Calu3 (cell line): ENCODE measurements around the gene EYS. TPM values are rescaled to one million over a fixed set of nuclear protein-coding genes. Genes with fewer than 3 reads are reported as not detected.

Experiments
- BruUV-seq: library from RNA; stranded (reverse); fragments of 400-500 nt; replicated peaks from 2 replicates; lab custom pipeline; 2021; lab: Mats Ljungman, UMichigan
- CTCF ChIA-PET: fragments of 300-600 bp; sonication (Branson Sonifier 250); formaldehyde crosslinking; loops from one replicate; lab custom pipeline; 2022; ENCODE audit warnings: antibody characterized with exemption; lab: Charles Lee
- DNase-seq: peaks from one replicate; pipeline ENCODE4 v3.0.0; 2022
- H3K27ac Mint-ChIP-seq: one replicate; pipeline ENCODE4 v1.8.0; 2022; ENCODE audit warnings: mixed read lengths; ENCODE audit not compliant: unreplicated experiment
- H3K27me3 Mint-ChIP-seq: one replicate; pipeline ENCODE4 v1.8.0; 2022; ENCODE audit warnings: mixed read lengths; ENCODE audit not compliant: unreplicated experiment
- H3K36me3 Mint-ChIP-seq: one replicate; pipeline ENCODE4 v1.8.0; 2022; ENCODE audit warnings: mild to moderate bottlenecking, moderate library complexity, mixed read lengths; ENCODE audit not compliant: insufficient read depth, unreplicated experiment
- H3K4me1 Mint-ChIP-seq: one replicate; pipeline ENCODE4 v1.8.0; 2022; ENCODE audit warnings: mild to moderate bottlenecking, low read depth, mixed read lengths; ENCODE audit not compliant: unreplicated experiment
- H3K4me3 Mint-ChIP-seq: one replicate; pipeline ENCODE4 v1.8.0; 2022; ENCODE audit warnings: mild to moderate bottlenecking, low read depth, moderate library complexity, mixed read lengths; ENCODE audit not compliant: unreplicated experiment
- H3K9me3 Mint-ChIP-seq: one replicate; pipeline ENCODE4 v1.8.0; 2022; ENCODE audit warnings: low read depth, mixed read lengths; ENCODE audit not compliant: unreplicated experiment
- CTCF ChIP-seq: fragments of 200-600 bp; IDR thresholded peaks from one replicate; pipeline ENCODE4 v1.8.0; 2022; ENCODE audit warnings: antibody characterized with exemption; ENCODE audit not compliant: unreplicated experiment
- intact Hi-C: fragments of 100-400 bp; cut with micrococcal nuclease; formaldehyde crosslinking; loops from one replicate; pipeline ENCODE4 v1.10.0; 2022; ENCODE audit not compliant: unreplicated experiment
- total RNA-seq: library from RNA; stranded (reverse); gene quantifications from 2 replicates; pipeline ENCODE4 v1.2.3, GENCODE V29; 2022

EYS gene
- total RNA-seq, 1 experiment from 2014 or later, result not detected

- no peak for TF ChIP-seq CTCF
- intact Hi-C loops, result loop anchor here (5.0 kb wide), 1 partner anchor 623 kb away; no protein-coding TSS in a partner anchor
- Mint-ChIP-seq H3K36me3 (peaks cover 18% of the 10 kb centered on the region), H3K27me3 (no peaks in the 10 kb centered on the region), H3K4me3 (no peak overlapping the region), H3K27ac (no peak overlapping the region), H3K9me3 (no peaks in the 10 kb centered on the region), H3K4me1 (no peaks in the 10 kb centered on the region)
- no peak for DNase-seq
- BruUV-seq, result no TSS peak
- CTCF ChIA-PET, result no interaction called here
Observed at GRCh38 chr6:63709148-63709547, 1997.9 kb downstream of the EYS start.

- Mint-ChIP-seq H3K27ac (no peak overlapping the region), H3K4me1 (no peaks in the 10 kb centered on the region), H3K36me3 (peaks cover 18% of the 10 kb centered on the region), H3K27me3 (no peaks in the 10 kb centered on the region), H3K4me3 (no peak overlapping the region), H3K9me3 (no peaks in the 10 kb centered on the region)
- TF ChIP-seq CTCF, result no peak
- no TSS peak for BruUV-seq
- CTCF ChIA-PET, result no interaction called here
- intact Hi-C loops, result loop anchor here (5.0 kb wide), 1 partner anchor 624 kb away; no protein-coding TSS in a partner anchor
- no peak for DNase-seq
Observed at GRCh38 chr6:63708631-63709030, 1998.4 kb downstream of the EYS start.

DNA sequence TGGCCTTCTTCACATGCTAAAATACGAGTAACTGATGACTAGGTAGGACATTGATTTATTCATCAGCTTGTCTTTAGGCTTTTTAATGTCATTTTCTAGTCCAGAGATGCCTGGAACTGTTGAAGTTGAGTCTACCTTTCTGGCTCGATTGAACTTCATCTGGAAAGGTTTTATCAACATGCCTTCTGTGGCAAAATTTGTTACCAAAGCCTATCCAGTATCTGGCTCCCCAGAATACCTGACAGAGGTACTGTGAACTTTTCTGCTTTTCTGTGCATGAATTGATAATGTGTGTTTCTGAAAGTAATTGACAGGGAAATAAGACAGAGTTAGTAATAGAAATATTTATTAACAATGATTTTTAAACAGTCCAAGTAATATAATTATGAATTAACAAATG lies 2000.4 kb downstream of the EYS start:
- intact Hi-C loops, result loop anchor here (5.0 kb wide), 1 partner anchor 626 kb away; no protein-coding TSS in a partner anchor
- Mint-ChIP-seq H3K4me3 (no peak overlapping the region), H3K4me1 (no peaks in the 10 kb centered on the region), H3K36me3 (peaks cover 12% of the 10 kb centered on the region), H3K9me3 (no peaks in the 10 kb centered on the region), H3K27ac (no peak overlapping the region), H3K27me3 (no peaks in the 10 kb centered on the region)
- BruUV-seq, result no TSS peak
- DNase-seq, result no peak
- CTCF ChIA-PET, result no interaction called here
- no peak for TF ChIP-seq CTCF

DNA sequence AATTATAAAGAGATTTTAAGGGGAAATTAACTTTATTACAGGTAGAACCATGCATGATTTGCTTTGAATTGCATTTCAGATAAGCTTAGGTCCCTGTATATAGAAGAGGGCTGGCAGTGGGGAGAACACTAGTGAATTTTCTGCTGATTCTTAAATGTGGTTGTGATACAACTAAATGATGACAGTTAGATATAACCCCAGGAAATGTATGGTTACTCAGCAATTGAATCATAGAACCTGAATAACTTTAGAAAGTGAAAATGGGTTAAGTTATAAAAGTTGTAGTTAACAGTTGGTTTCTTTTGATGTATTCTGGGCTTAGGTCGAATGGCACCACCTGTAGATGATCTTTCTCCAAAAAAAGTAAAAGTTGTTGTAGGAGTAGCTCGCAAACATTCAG lies 2001.3 kb downstream of the EYS start:
- CTCF ChIA-PET, result no interaction called here
- no peaks in the 10 kb centered on the region for H3K27me3 Mint-ChIP-seq
- TF ChIP-seq CTCF, result no peak
- H3K4me3 Mint-ChIP-seq, result no peak overlapping the region
- H3K9me3 Mint-ChIP-seq, result no peaks in the 10 kb centered on the region
- DNase-seq, result no peak
- peaks cover 12% of the 10 kb centered on the region for H3K36me3 Mint-ChIP-seq
- H3K27ac Mint-ChIP-seq, result no peak overlapping the region
- intact Hi-C loops, result loop anchor here (5.0 kb wide), 1 partner anchor 627 kb away; no protein-coding TSS in a partner anchor
- H3K4me1 Mint-ChIP-seq, result no peaks in the 10 kb centered on the region
- no TSS peak for BruUV-seq
